ENCODE results near the gene HM13. TPM values are rescaled to one million over a fixed set of nuclear protein-coding genes. Genes with fewer than 3 reads are reported as not detected.

The HM13 gene
- total and polyA plus RNA-seq, 2 of the 4 experiments (the other 2 are of a cell fraction): 53.2 to 203 TPM

DNA sequence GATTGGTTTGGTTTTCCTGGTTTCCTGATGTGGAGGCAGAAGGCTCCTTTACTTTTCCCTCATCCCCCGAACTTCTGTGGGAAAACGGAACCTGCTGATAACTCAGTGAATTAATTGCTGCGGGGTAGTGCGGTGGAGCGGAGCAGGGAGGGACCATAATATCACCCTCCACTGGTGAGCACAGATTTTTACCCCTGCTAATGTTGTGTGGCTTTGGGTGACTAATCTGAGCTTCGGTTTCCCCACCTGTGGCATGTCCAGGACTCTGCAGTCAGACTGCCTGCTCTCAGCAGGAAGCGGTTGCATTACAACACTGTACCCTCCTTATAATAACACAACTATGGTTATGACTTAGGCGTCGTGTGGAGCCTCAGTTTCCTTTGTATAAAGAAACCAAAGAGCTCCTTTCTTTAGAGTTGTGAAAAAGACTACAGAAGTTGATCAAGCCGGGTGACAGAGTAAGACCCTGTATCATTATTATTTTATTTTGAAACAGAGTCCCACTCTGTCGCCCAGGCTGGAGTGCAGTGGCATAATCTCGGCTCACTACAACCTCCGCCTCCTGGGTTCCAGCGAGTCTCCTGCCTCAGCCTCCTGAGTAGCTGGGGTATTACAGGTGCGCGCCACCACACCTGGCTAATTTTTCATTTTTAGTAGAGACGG, 88.7 kb downstream of the HM13 start (continued):
- TF ChIP-seq, protein P1, sequence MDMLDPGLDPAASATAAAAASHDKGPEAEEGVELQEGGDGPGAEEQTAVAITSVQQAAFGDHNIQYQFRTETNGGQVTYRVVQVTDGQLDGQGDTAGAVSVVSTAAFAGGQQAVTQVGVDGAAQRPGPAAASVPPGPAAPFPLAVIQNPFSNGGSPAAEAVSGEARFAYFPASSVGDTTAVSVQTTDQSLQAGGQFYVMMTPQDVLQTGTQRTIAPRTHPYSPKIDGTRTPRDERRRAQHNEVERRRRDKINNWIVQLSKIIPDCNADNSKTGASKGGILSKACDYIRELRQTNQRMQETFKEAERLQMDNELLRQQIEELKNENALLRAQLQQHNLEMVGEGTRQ (IDR thresholded peaks at IDR 0.05; ENCODE audit: low read depth, low read length): no peak
- no peak for TF ChIP-seq MAFK (IDR thresholded peaks at IDR 0.05; ENCODE audit: low read depth, low read length)

All from IMR-90 (cell line).